Stimulated activated CD8-positive, alpha-beta memory T cell treated with anti-CD3 and anti-CD28 coated beads, Interleukin-2, amount 100 ng/mL, for 1 hour (primary cell): ENCODE data around the gene HS3ST4.

ENCODE experiments used
- DNase-seq, 2 donors: peaks; one replicate each; pipeline ENCODE4 v3.0.0-alpha.2; 2020; ENCODE audit warnings: low read depth in 2 of 2

Gene HS3ST4

GRCh38 chr16:25894093-25894492 is 202.3 kb downstream of the HS3ST4 start:
- no peak for DNase-seq

GRCh38 chr16:25895380-25895779 is 203.6 kb downstream of the HS3ST4 start:
- DNase-seq, result no peak

GRCh38 chr16:25896411-25896810 is 204.7 kb downstream of the HS3ST4 start:
- DNase-seq, result no peak

- no peak for DNase-seq
Observed at GRCh38 chr16:25897702-25898101, 205.9 kb downstream of the HS3ST4 start.

- DNase-seq, result no peak
Observed at GRCh38 chr16:25905810-25906209, 214.1 kb downstream of the HS3ST4 start.

- DNase-seq, result no peak
Observed at GRCh38 chr16:25910971-25911370, 219.2 kb downstream of the HS3ST4 start.

GRCh38 chr16:25912321-25912720 is 220.6 kb downstream of the HS3ST4 start:
- DNase-seq, result no peak

- DNase-seq, result no peak
Observed at GRCh38 chr16:25914357-25914962, 222.7 kb downstream of the HS3ST4 start.

- DNase-seq, result no peak
Observed at GRCh38 chr16:25916037-25916436, 224.3 kb downstream of the HS3ST4 start.

- DNase-seq, result no peak
Observed at GRCh38 chr16:25922438-25922837, 230.7 kb downstream of the HS3ST4 start.

- no peak for DNase-seq
Observed at GRCh38 chr16:25925421-25925820, 233.7 kb downstream of the HS3ST4 start.

- no peak for DNase-seq
Observed at GRCh38 chr16:25931473-25932035, 239.8 kb downstream of the HS3ST4 start.

GRCh38 chr16:25941800-25942499 is 250.2 kb downstream of the HS3ST4 start:
- no peak for DNase-seq

- DNase-seq, result no peak
Observed at GRCh38 chr16:25950586-25951281, 259.0 kb downstream of the HS3ST4 start.

GRCh38 chr16:25951999-25952398 is 260.2 kb downstream of the HS3ST4 start:
- no peak for DNase-seq

- no peak for DNase-seq
Observed at GRCh38 chr16:25952983-25953382, 261.2 kb downstream of the HS3ST4 start.

GRCh38 chr16:25957707-25958106 is 265.9 kb downstream of the HS3ST4 start:
- no peak for DNase-seq

- no peak for DNase-seq
Observed at GRCh38 chr16:25959221-25959620, 267.5 kb downstream of the HS3ST4 start.

- no peak for DNase-seq
Observed at GRCh38 chr16:25966172-25967097, 274.7 kb downstream of the HS3ST4 start.

GRCh38 chr16:25977121-25977520 is 285.4 kb downstream of the HS3ST4 start:
- no peak for DNase-seq

GRCh38 chr16:25978218-25978617 is 286.5 kb downstream of the HS3ST4 start:
- DNase-seq, result no peak

- DNase-seq, result no peak
Observed at GRCh38 chr16:25988084-25988483, 296.3 kb downstream of the HS3ST4 start.
